RWPE1 (cell line): Measurements from ENCODE around the gene CRACDL.

Experiments
- CTCF ChIA-PET: fragments of 350-600 bp; sonication (Branson Sonifier 250); formaldehyde crosslinking; extraction: SDS; loops from one replicate; lab custom pipeline; 2021; lab: Yijun Ruan, JAX
- POLR2A ChIA-PET: fragments of 400-600 bp; formaldehyde crosslinking; extraction: SDS; loops from one replicate; lab custom pipeline; 2020; ENCODE audit warnings: antibody characterized with exemption; ENCODE audit not compliant: low non-redundant PET; lab: Yijun Ruan, JAX
- DNase-seq: peaks from one replicate; pipeline ENCODE4 v3.0.0; 2012; ENCODE audit warnings: low spot score
- H3K27ac ChIP-seq: fragments of 450-650 bp; 2 replicates; pipeline ENCODE4 v1.5.1; 2017
- CTCF ChIP-seq: fragments of 450-650 bp; conservative IDR thresholded peaks from 2 replicates; pipeline ENCODE4 v1.5.1; 2017; ENCODE audit warnings: low read depth, mild to moderate bottlenecking

CRACDL gene

GRCh38 chr2:98826856-98827255 lies 109.2 kb downstream of the CRACDL start:
- CTCF ChIA-PET: no interaction called here
- H3K27ac ChIP-seq: no peak overlapping the region
- TF ChIP-seq CTCF: no peak
- DNase-seq: no peak
- POLR2A ChIA-PET: no interaction called here

- no peak for TF ChIP-seq CTCF
- H3K27ac ChIP-seq: no peak overlapping the region
- no peak for DNase-seq
- ChIA-PET POLR2A (no interaction called here), CTCF (no interaction called here)
Measured at GRCh38 chr2:98825858-98826257, 110.2 kb downstream of the CRACDL start.

- ChIA-PET POLR2A (no interaction called here), CTCF (no interaction called here)
- no peak for TF ChIP-seq CTCF
- DNase-seq: no peak
- no peak overlapping the region for H3K27ac ChIP-seq
Measured at GRCh38 chr2:98825404-98825803, 110.6 kb downstream of the CRACDL start.

GRCh38 chr2:98825020-98825350 lies 111.0 kb downstream of the CRACDL start:
- POLR2A ChIA-PET: no interaction called here
- no peak overlapping the region for H3K27ac ChIP-seq
- CTCF ChIA-PET: no interaction called here
- TF ChIP-seq CTCF: no peak
- no peak for DNase-seq

- no peak for TF ChIP-seq CTCF
- ChIA-PET CTCF (interaction anchor here (1.9 kb wide), 1 partner anchor 175 kb away, joined by 8 read pairs; no protein-coding TSS in a partner anchor), POLR2A (no interaction called here)
- H3K27ac ChIP-seq: no peak overlapping the region
- no peak for DNase-seq
Measured at GRCh38 chr2:98824256-98825019, 111.6 kb downstream of the CRACDL start.

- CTCF ChIA-PET: interaction anchor here (0.7 to 1.9 kb wide), 3 partner anchors 117 to 174 kb away, joined by 3 to 8 read pairs (median 3); no protein-coding TSS in a partner anchor
- POLR2A ChIA-PET: no interaction called here
- no peak overlapping the region for H3K27ac ChIP-seq
- DNase-seq: no peak
- TF ChIP-seq CTCF: no peak
Measured at GRCh38 chr2:98823196-98824170, 112.5 kb downstream of the CRACDL start.
